ENCODE measurements around the gene CXCL13.

- TF ChIP-seq EZH2 (IDR thresholded peaks at IDR 0.05; ENCODE audit: borderline replicate concordance, low read length) (no peak), CTCF (conservative IDR thresholded peaks at IDR 0.05 in 1 of 2, IDR thresholded peaks at IDR 0.05 in 1 of 2; ENCODE audit: extremely low read depth in 1 of 2, insufficient read depth in 1 of 2, low read depth in 1 of 2, low read length in 2 of 2) (no peak)
These were observed 30.3 kb downstream of the CXCL13 start for GRCh38 chr4:77635876-77636275.
